ENCODE data around the gene MYBL2. TPM values are rescaled to one million over a fixed set of nuclear protein-coding genes. Genes with fewer than 3 reads are reported as not detected.

Gene MYBL2
- total RNA-seq, 4 donors from 2014 or later: not detected

DNA sequence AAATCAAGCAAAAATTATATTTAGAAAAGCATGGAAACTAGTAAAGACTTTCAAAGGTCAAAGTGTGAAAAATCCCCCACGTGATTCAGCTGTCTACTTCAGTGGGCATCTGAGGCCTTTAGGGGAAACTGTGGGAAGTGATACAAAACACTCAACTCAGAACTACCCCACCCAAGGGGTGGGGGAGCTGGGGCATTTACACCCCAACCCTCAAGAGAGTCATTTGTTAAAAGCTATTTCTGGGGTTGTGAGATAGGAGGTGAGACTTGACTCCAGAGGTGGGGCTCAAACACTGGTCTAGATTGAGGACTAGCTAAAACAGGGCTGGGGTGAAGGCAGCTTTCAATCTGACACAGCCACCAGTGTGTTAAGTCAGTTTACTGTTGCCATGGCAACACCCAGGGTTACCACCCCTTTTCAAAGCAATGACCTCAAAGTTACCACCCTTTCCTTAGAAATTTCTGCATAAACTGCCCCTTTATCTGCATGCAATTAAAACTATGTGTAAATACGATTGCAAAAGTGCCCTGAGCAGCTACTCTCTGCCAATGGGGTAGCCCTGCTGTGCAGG lies 69.8 kb downstream of the MYBL2 start:
- H3K27ac ChIP-seq: no peak overlapping the region
- no peak overlapping the region for H3K4me3 ChIP-seq
- no peaks in the 10 kb centered on the region for H3K9me3 ChIP-seq
- H3K27me3 ChIP-seq: no peaks in the 10 kb centered on the region
- H3K36me3 ChIP-seq: no peaks in the 10 kb centered on the region
- H3K4me1 ChIP-seq: no peaks in the 10 kb centered on the region
- DNase-seq (ENCODE audit: low spot score in 2 of 2): no peak
- TF ChIP-seq POLR2A (IDR thresholded peaks at IDR 0.05) (no peak), EP300 (IDR thresholded peaks at IDR 0.05) (no peak), CTCF (IDR thresholded peaks at IDR 0.05) (no peak)
- WGBS, 2 donors: 28 to 32% methylated on average over 2 of the region's 2 CpGs

- Histone ChIP-seq H3K27ac (no peak overlapping the region), H3K4me3 (no peak overlapping the region), H3K27me3 (no peaks in the 10 kb centered on the region), H3K36me3 (no peaks in the 10 kb centered on the region), H3K9me3 (no peaks in the 10 kb centered on the region), H3K4me1 (no peaks in the 10 kb centered on the region)
- 91 to 95% methylated on average over 7 of the region's 7 CpGs for WGBS, 2 donors
- TF ChIP-seq POLR2A (IDR thresholded peaks at IDR 0.05) (no peak), CTCF (IDR thresholded peaks at IDR 0.05) (no peak), EP300 (IDR thresholded peaks at IDR 0.05) (no peak)
- DNase-seq (ENCODE audit: low spot score in 2 of 2): no peak
Measured at GRCh38 chr20:43737925-43738324, 71.0 kb downstream of the MYBL2 start.

DNA sequence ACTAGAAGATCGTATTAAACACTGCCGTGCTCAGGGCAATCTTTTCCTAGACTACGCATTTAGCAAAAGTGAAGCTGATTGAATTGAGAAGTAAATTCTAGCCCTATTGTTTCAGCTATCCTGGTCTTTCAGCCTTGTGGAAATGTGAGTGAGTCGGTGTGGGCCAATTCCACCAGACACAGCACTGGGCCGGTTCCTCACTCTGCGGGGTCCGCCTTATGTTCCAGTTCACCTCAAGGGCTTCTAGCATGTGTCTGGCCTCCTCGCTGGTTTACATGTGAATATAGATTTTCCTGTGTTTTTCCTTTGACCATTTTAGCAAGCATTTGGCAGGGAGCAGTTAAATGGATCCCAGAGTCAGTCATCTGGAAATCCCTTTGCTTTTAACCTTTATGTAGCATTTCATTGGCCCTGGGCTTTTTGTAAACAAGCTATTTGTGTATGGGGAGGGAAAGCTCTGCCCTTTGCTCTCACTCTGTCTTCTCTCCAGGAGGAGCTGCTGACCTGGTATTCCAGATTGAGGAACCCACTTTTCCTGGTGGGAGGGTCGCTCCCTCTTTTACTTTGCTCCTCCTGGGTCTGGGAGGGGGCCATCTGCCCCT lies 72.3 kb downstream of the MYBL2 start:
- no peak overlapping the region for H3K27ac ChIP-seq
- no peaks in the 10 kb centered on the region for H3K9me3 ChIP-seq
- H3K4me3 ChIP-seq: no peak overlapping the region
- H3K27me3 ChIP-seq: no peaks in the 10 kb centered on the region
- 74 to 82% methylated on average over 9 of the region's 9 CpGs for WGBS, 2 donors
- no peaks in the 10 kb centered on the region for H3K36me3 ChIP-seq
- no peaks in the 10 kb centered on the region for H3K4me1 ChIP-seq
- TF ChIP-seq EP300 (IDR thresholded peaks at IDR 0.05) (no peak), CTCF (IDR thresholded peaks at IDR 0.05) (no peak)
- DNase-seq (ENCODE audit: low spot score in 2 of 2): no peak

DNA sequence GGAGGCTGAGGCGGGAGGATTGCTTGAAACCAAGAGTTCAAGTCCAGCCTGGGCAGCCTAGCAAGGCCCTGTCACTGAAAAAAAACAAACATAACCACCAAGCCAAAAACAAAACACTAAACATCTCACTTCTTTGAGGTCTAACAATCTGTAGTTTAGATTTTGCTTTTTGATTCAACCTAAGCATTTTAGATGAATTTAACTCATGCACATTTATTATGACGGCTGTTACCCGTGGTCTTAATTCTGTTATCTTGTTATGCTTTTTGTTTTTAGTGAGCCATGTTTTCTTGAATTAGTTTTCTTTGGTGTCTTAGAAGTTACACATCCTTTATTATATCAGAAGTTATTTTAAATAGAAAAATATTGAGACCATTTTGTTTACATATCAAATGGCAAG lies 73.7 kb downstream of the MYBL2 start:
- DNase-seq (ENCODE audit: low spot score in 2 of 2): no peak
- Histone ChIP-seq H3K27me3 (no peaks in the 10 kb centered on the region), H3K9me3 (no peaks in the 10 kb centered on the region), H3K4me1 (no peaks in the 10 kb centered on the region), H3K36me3 (no peaks in the 10 kb centered on the region), H3K4me3 (no peak overlapping the region), H3K27ac (no peak overlapping the region)
- TF ChIP-seq EP300 (IDR thresholded peaks at IDR 0.05) (no peak), CTCF (IDR thresholded peaks at IDR 0.05) (no peak), POLR2A (IDR thresholded peaks at IDR 0.05) (no peak)
- WGBS, 2 donors: 96% methylated on average over 3 of the region's 3 CpGs

GRCh38 chr20:43744151-43744611 lies 77.3 kb downstream of the MYBL2 start:
- Histone ChIP-seq H3K27me3 (peaks cover 0 to 8% of the 10 kb centered on the region in 2 donors), H3K4me1 (no peaks in the 10 kb centered on the region), H3K4me3 (no peak overlapping the region), H3K9me3 (no peaks in the 10 kb centered on the region), H3K36me3 (no peaks in the 10 kb centered on the region), H3K27ac (no peak overlapping the region)
- no peak for DNase-seq (ENCODE audit: low spot score in 2 of 2)
- TF ChIP-seq EP300 (IDR thresholded peaks at IDR 0.05) (no peak), POLR2A (IDR thresholded peaks at IDR 0.05) (no peak), CTCF (IDR thresholded peaks at IDR 0.05) (no peak)
- 82 to 88% methylated on average over 9 of the region's 9 CpGs for WGBS, 2 donors
